Bladder microvascular endothelial cell (primary cell): ENCODE results near the gene ACADL. TPM values are rescaled to one million over a fixed set of nuclear protein-coding genes. Genes with fewer than 3 reads are reported as not detected.

Source experiments
- total RNA-seq: library from RNA; depleted of rRNA; stranded (reverse); fragments of >200 nt; gene quantifications from 2 replicates; pipeline ENCODE4 v1.2.3, GENCODE V29; 2014

ACADL gene
- not detected in 2 replicates for total RNA-seq

DNA sequence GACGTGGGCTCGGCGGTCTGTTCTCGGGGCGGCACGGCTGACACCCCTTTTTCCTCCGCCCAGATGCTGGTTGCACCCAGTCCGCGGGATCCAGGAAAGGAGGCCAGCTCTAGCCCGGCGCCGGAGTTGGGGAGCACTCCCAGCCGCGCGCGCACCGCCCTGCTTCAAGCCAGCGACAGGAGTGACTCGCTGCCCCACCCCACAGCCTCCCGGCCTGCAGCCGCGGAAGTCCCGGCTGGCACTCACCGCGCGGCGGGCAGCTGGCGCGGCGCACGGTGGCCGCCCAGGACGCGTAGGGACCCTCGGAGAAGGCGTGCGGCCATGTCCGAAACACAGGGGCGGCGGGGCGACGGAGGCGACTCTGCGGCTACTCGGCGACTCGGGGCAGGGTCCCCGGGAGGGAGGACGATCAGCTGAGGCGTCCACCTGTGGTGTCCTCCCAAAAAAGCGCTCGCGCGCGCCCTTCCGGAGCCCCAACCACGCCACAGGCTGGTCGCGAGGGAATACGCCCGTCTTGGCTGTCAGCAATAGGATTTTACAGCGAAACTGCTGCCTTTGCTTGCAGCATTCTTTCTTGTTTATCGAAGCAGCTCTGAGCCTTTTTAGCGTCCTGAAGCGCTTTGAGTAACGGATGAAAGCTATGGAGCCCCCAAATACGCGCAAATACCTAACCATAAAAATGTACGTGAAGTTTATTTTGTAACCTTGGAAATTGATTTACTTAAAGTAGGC lies at the start of gene ACADL:
ACADL (minus strand) TSS at position 507 of the 732 bp plus-strand sequence; CDS start at position 323, 184 bp downstream.

DNA sequence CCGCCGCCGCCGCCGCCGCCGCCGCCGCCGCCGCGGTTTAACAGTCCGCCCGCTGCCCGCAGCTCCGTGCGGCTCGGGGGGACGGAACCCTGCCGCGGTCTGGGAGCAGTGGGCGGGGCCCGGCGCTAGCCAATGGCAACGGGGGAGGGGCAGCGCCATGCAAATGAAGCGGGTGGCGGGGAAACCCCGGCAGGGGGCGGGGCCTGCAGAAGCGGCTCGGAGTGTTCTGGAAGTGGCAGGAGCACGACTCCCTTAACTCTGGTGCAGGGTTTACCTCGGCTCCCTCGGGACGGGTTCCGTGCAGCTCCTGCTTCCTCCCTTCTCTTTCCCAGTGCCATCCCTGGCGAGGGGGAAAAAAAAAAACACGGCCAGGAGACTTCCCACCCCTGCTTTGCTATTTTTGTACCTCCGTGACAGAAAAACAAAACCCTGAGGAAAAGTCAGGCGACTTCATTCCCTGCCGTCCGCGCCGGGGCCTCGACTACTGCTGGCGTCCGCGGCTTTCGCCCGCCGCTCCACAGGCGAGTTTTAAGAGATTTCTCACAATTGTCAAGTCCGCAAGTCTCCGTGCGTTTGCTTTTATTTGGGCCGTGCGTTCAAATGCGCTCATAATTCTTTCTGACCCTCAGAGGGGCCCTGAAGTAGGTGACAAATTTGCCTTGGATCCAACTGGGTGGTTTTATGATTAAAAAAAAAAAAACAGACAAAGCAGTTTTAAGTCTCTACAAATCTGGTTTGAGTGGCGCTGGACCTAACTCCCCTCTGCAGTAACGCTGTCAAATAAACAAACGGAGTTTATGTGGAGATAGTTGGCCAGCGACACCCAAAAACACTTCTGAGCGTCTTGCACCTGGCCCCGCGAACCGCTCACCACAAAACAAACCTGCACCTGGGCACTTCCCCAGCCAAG lies 53.7 kb downstream of the ACADL start, which contains the start of gene KANSL1L:
KANSL1L (minus strand) TSS at position 101 of the 910 bp plus-strand sequence. CDS start 16,827 bp downstream, outside the sequence.

Other genes starting within 250 kb of the ACADL start
- 55.5 and 84.2 TPM in 2 replicates for gene RPE, start 222.8 kb downstream of the ACADL start, total RNA-seq
- gene KANSL1L, start 54.0 kb downstream of the ACADL start, total RNA-seq, result 8.7 and 29.1 TPM in 2 replicates
- gene MYL1, start 89.7 kb upstream of the ACADL start, total RNA-seq, result not detected in 2 replicates